Endothelial cell (in vitro differentiated cells): ENCODE measurements around the gene CARNS1. TPM values are rescaled to one million over a fixed set of nuclear protein-coding genes. Genes with fewer than 3 reads are reported as not detected.
A peak's percentile ranks its signal among the peaks of the same experiment; 100 is the strongest.

ENCODE experiments used
- DNase-seq: peaks from one replicate; pipeline ENCODE4 v3.0.0; 2021; ENCODE audit warnings: low spot score
- H3K27ac Mint-ChIP-seq: one replicate; pipeline ENCODE4 v1.8.0; 2021; ENCODE audit warnings: mixed read lengths, inconsistent platforms; ENCODE audit not compliant: unreplicated experiment
- H3K27me3 Mint-ChIP-seq: one replicate; pipeline ENCODE4 v1.8.0; 2021; ENCODE audit warnings: mild to moderate bottlenecking, moderate library complexity, mixed read lengths, inconsistent platforms; ENCODE audit not compliant: unreplicated experiment
- H3K36me3 Mint-ChIP-seq: one replicate; pipeline ENCODE4 v1.8.0; 2021; ENCODE audit warnings: mild to moderate bottlenecking, low read depth, mixed read lengths, inconsistent platforms; ENCODE audit not compliant: unreplicated experiment
- H3K4me1 Mint-ChIP-seq: one replicate; pipeline ENCODE4 v1.8.0; 2021; ENCODE audit warnings: mild to moderate bottlenecking, mixed read lengths, inconsistent platforms; ENCODE audit not compliant: unreplicated experiment
- H3K4me3 Mint-ChIP-seq: one replicate; pipeline ENCODE4 v1.8.0; 2021; ENCODE audit warnings: mild to moderate bottlenecking, mixed read lengths, inconsistent platforms; ENCODE audit not compliant: unreplicated experiment
- H3K9me3 Mint-ChIP-seq: one replicate; pipeline ENCODE4 v1.8.0; 2021; ENCODE audit warnings: mixed read lengths, inconsistent platforms; ENCODE audit not compliant: unreplicated experiment
- CTCF ChIP-seq: fragments of 200-600 bp; sonication (generic); IDR thresholded peaks from one replicate; pipeline ENCODE4 v1.5.0; 2021; ENCODE audit warnings: antibody characterized with exemption; ENCODE audit not compliant: unreplicated experiment
- total RNA-seq: library from RNA; stranded (reverse); fragmentation: NEBNext Ultra II Directional; extraction: Animal tissue kit (Norgen Biotek cat#: 25700); gene quantifications from one replicate; pipeline ENCODE4 v1.2.1, GENCODE V29; 2021; ENCODE audit not compliant: unreplicated experiment

CARNS1 gene
- total RNA-seq, 1 donor from 2014 or later: not detected

GRCh38 chr11:67395555-67396258, 19.8 kb upstream of the CARNS1 start:
- Mint-ChIP-seq H3K4me3 (no peak overlapping the region), H3K4me1 (peaks cover 35% of the 10 kb centered on the region), H3K27ac (no peak overlapping the region), H3K36me3 (peaks cover 12% of the 10 kb centered on the region), H3K27me3 (peaks cover 17% of the 10 kb centered on the region), H3K9me3 (no peaks in the 10 kb centered on the region)
- no peak for TF ChIP-seq CTCF
- no peak for DNase-seq

GRCh38 chr11:67396259-67396581, 19.3 kb upstream of the CARNS1 start:
- peaks cover 12% of the 10 kb centered on the region for H3K36me3 Mint-ChIP-seq
- H3K27me3 Mint-ChIP-seq: peaks cover 17% of the 10 kb centered on the region
- H3K4me3 Mint-ChIP-seq: peak overlapping the region; percentile 39
- no peak for DNase-seq
- H3K27ac Mint-ChIP-seq: peak overlapping the region; percentile 61
- H3K4me1 Mint-ChIP-seq: peaks cover 36% of the 10 kb centered on the region
- H3K9me3 Mint-ChIP-seq: no peaks in the 10 kb centered on the region
- TF ChIP-seq CTCF: no peak

GRCh38 chr11:67396587-67397389, 18.7 kb upstream of the CARNS1 start:
- Mint-ChIP-seq H3K36me3 (peaks cover 12% of the 10 kb centered on the region), H3K27me3 (peaks cover 17% of the 10 kb centered on the region), H3K27ac (peak overlapping the region; percentile 83), H3K4me1 (peaks cover 36% of the 10 kb centered on the region), H3K4me3 (peak overlapping the region; percentile 72), H3K9me3 (no peaks in the 10 kb centered on the region)
- TF ChIP-seq CTCF: no peak
- DNase-seq: no peak

GRCh38 chr11:67397536-67397935, 17.9 kb upstream of the CARNS1 start:
- H3K27ac Mint-ChIP-seq: peak overlapping the region; percentile 70
- H3K4me1 Mint-ChIP-seq: peaks cover 32% of the 10 kb centered on the region

More at GRCh38 chr11:67397536-67397935, 17.9 kb upstream of the CARNS1 start:
- Mint-ChIP-seq H3K27me3 (peaks cover 14% of the 10 kb centered on the region), H3K4me3 (peak overlapping the region; percentile 74), H3K9me3 (no peaks in the 10 kb centered on the region), H3K36me3 (peaks cover 12% of the 10 kb centered on the region)
- no peak for DNase-seq
- TF ChIP-seq CTCF: no peak
